ENCODE measurements around the gene MTA2. TPM values are rescaled to one million over a fixed set of nuclear protein-coding genes. Genes with fewer than 3 reads are reported as not detected.

MTA2 gene
- total and polyA plus RNA-seq, 2 of the 8 experiments (the other 6 are each of a cell fraction or from before 2014, with no cell fraction given): 25.7 to 114 TPM

GRCh38 chr11:62605902-62606301 lies 4.2 kb upstream of the MTA2 start:
- Histone ChIP-seq H4K91ac (replicated peaks; ENCODE audit: insufficient read length, low read length) (no peak overlapping the region), H3K79me1 (ENCODE audit: low read depth, low read length) (no peaks in the 10 kb centered on the region; the same call in 1 of the 2 replicates), H3K27ac (ENCODE audit: low read depth, low read length) (no peak overlapping the region), H3K9me3 (ENCODE audit: insufficient read depth in 2 of 2, low read depth in 1 of 2, low read length in 1 of 2) (no peaks in the 10 kb centered on the region), H3K4me3 (ENCODE audit: extremely low read depth in 1 of 4, insufficient read depth in 2 of 4, low read depth in 3 of 4, low read length in 4 of 4) (no peak overlapping the region), H3K14ac (ENCODE audit: insufficient read length) (no peak overlapping the region), H3K36me3 (ENCODE audit: control insufficient read depth in 2 of 4, insufficient read depth in 4 of 4, low read length in 3 of 4) (no peaks in the 10 kb centered on the region; a peak in 2 of 8 replicates), H3K4ac (replicated peaks; ENCODE audit: insufficient read length, low read depth, low read length) (no peak overlapping the region), H3K23ac (ENCODE audit: insufficient read length) (no peak overlapping the region), H2BK15ac (ENCODE audit: low read length) (no peak overlapping the region), H2BK5ac (ENCODE audit: low read depth, low read length) (no peak overlapping the region), H3K27me3 (replicated peaks in 1 of 4; ENCODE audit: control insufficient read depth in 3 of 4, extremely low read depth in 1 of 4, insufficient read depth in 3 of 4, low read length in 3 of 4) (peaks cover 0 to 13% (median 11%) of the 10 kb centered on the region in 4 experiments; a peak in 6 of 7 replicates), H2BK120ac (replicated peaks; ENCODE audit: low read depth, low read length) (no peak overlapping the region), H3K9ac (replicated peaks in 1 of 4; ENCODE audit: extremely low read depth in 1 of 4, low read depth in 3 of 4, low read length in 3 of 4) (no peak overlapping the region), H2BK20ac (ENCODE audit: low read length) (no peak overlapping the region), H2AFZ (ENCODE audit: low read length) (no peak overlapping the region), H2AK5ac (ENCODE audit: low read depth, low read length) (no peak overlapping the region), H3K56ac (replicated peaks; ENCODE audit: insufficient read length, low read depth, low read length) (no peak overlapping the region), H3K79me2 (ENCODE audit: control insufficient read depth in 1 of 2, insufficient read depth in 2 of 2, low read length in 2 of 2) (0 out of 4 replicates have a peak, but pooled peaks cover 0 to under 1% of the 10 kb centered on the region in 2 experiments), H3K23me2 (ENCODE audit: low read depth, low read length) (peaks cover 15% of the 10 kb centered on the region; the same call in 1 of the 2 replicates), H4K20me1 (replicated peaks in 1 of 2; ENCODE audit: control insufficient read depth in 1 of 2, insufficient read depth in 2 of 2, low read length in 2 of 2) (peaks cover 0 to 2% of the 10 kb centered on the region in 2 experiments), H3K4me1 (replicated peaks in 1 of 4; ENCODE audit: control insufficient read depth in 3 of 4, insufficient read depth in 4 of 4, low read length in 3 of 4) (peaks cover 3 to 26% (median 12%) of the 10 kb centered on the region in 4 experiments), H4K8ac (ENCODE audit: extremely low read depth, insufficient read depth, low read length) (no peak overlapping the region; the same call in 1 of the 2 replicates), H2BK12ac (ENCODE audit: low read depth, low read length) (no peak overlapping the region), H4K5ac (ENCODE audit: insufficient read length, low read depth, low read length) (no peak overlapping the region), H3K18ac (ENCODE audit: extremely low read depth, low read length) (no peak overlapping the region), H3K4me2 (ENCODE audit: insufficient read depth in 1 of 2, low read depth in 2 of 2, low read length in 2 of 2) (no peak overlapping the region)
- 97% methylated on average over 15 of the region's 15 CpGs; no CpG with 5 or more reads in 1 of the 2 experiments for whole genome bisulfite sequencing, 2 experiments (ENCODE audit: extremely low coverage in 1 of 2, insufficient coverage in 1 of 2, insufficient read length in 1 of 2, insufficient replicate concordance in 2 of 2, low coverage in 1 of 2, low lambda C conversion rate in 2 of 2, missing lambda C conversion rate in 1 of 2)
- CTCF ChIA-PET (ENCODE audit: partially characterized antibody): interaction anchor here (10.2 kb wide), 1 partner anchor 12 kb away, joined by 97 read pairs; the partner anchor contains the start of gene TUT1
- TF ChIP-seq RBBP5 (IDR thresholded peaks at IDR 0.05; ENCODE audit: borderline replicate concordance, low read depth, low read length) (no peak), JUND (IDR thresholded peaks at IDR 0.05; ENCODE audit: low read length) (no peak), ZNF274 (IDR thresholded peaks at IDR 0.05; ENCODE audit: borderline replicate concordance, extremely low read depth, low read length) (no peak), FOSL1 (IDR thresholded peaks at IDR 0.05; ENCODE audit: insufficient read depth, low read depth, low read length) (no peak), HDAC6 (IDR thresholded peaks at IDR 0.05; ENCODE audit: low read depth, low read length) (no peak), KDM1A (IDR thresholded peaks at IDR 0.05; ENCODE audit: borderline replicate concordance, low read length) (no peak), RNF2 (IDR thresholded peaks at IDR 0.05; ENCODE audit: borderline replicate concordance, low read depth, low read length, missing control alignments, poor library complexity, severe bottlenecking) (no peak), SIRT6 (IDR thresholded peaks at IDR 0.05; ENCODE audit: low read length) (no peak)
- no peak for DNase-seq (ENCODE audit: low read depth in 1 of 2, low spot score in 2 of 2)
- POLR2A ChIA-PET (ENCODE audit: partially characterized antibody): interaction anchor here (0.7 to 15.8 kb wide), 6 partner anchors 10 to 235 kb away, joined by 3 to 235 read pairs (median 6); partner anchors contain the start of genes C11orf98, CSKMT, LBHD1 and MTA2
- no peak for FAIRE-seq

Data from H1 (cell line).